Large intestine (tissue), 3 donors: ENCODE data around the gene TMEM135. TPM values are rescaled to one million over a fixed set of nuclear protein-coding genes. Genes with fewer than 3 reads are reported as not detected.

Experiments
- DNase-seq, 2 donors: peaks; one replicate each; pipeline versions ENCODE4 v3.0.0 to v3.0.0-alpha.2; 2013
- H3K27ac ChIP-seq: one replicate; pipeline ENCODE4 v1.5.1; 2013; ENCODE audit warnings: low read length
- H3K27me3 ChIP-seq: 2 replicates; pipeline ENCODE4 v1.6.1; 2013; ENCODE audit warnings: low read length; ENCODE audit not compliant: control insufficient read depth, insufficient read depth
- H3K36me3 ChIP-seq: 2 replicates; pipeline ENCODE4 v1.6.1; 2013; ENCODE audit warnings: low read length; ENCODE audit not compliant: control insufficient read depth, insufficient read depth
- H3K4me1 ChIP-seq: one replicate; pipeline ENCODE4 v1.6.1; 2013; ENCODE audit warnings: low read length; ENCODE audit not compliant: control insufficient read depth, insufficient read depth
- H3K4me3 ChIP-seq: one replicate; pipeline ENCODE4 v1.5.1; 2013; ENCODE audit warnings: low read length
- H3K9me3 ChIP-seq: one replicate; pipeline ENCODE4 v1.6.1; 2013; ENCODE audit warnings: mild to moderate bottlenecking, low read depth, low read length, moderate library complexity; ENCODE audit not compliant: control insufficient read depth
- WGBS: methylation state at CpG from one replicate; pipeline ENCODE4 v1.1.5; 2013; ENCODE audit warnings: low lambda C conversion rate; ENCODE audit not compliant: insufficient coverage; 5-methylcytosine and 5-hydroxymethylcytosine counted together
- polyA plus RNA-seq: library from polyadenylated mRNA; unstranded; fragments of 120-200 nt; gene quantifications from one replicate; pipeline ENCODE4 v1.2.1, GENCODE V29; 2013

The TMEM135 gene
- polyA plus RNA-seq, 1 donor, result 19.9 TPM

DNA sequence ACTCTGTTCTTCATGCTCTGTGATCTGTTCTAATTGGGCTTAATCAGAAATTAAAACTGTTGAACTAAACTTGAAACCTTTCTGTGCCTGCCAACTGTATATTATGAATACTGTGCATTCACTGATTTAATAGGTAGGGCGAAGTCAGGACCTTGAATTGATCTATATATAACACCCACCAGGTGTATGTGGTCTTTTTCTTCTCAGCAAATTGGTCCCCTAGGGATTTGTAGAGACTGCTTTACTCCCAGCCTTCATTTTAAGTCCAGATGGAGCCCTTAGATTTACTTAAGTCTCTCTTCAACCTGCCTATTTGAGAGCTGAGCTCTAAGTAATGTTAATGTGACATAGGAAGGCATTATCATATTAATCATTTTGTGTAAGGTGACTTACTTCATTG is 257.5 kb downstream of the TMEM135 start:
- no peak overlapping the region for H3K27ac ChIP-seq
- no peaks in the 10 kb centered on the region for H3K4me1 ChIP-seq
- no peaks in the 10 kb centered on the region for H3K9me3 ChIP-seq
- no peaks in the 10 kb centered on the region for H3K36me3 ChIP-seq
- no peaks in the 10 kb centered on the region for H3K27me3 ChIP-seq
- no peak for DNase-seq
- no peak overlapping the region for H3K4me3 ChIP-seq
- WGBS, result 100% methylated on average over 1 of the region's 1 CpG

DNA sequence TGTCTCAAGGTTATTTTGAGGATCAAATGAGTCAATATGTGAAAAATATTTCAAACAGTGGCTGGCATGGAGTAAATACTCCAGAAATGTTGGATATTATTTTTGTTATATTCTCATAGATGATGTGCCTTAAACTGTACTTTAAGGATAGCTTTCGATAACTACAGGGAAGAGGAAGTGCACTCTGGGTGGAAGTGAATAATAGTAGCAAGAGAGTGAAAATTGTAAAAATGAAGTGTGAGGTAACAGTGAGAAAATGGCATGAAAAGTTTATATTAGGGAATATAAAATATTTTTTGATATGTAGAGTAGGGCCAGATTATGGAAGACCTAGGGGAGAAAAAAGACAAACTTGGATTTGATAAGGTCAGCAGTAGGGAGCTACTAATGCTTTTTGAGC is 258.9 kb downstream of the TMEM135 start:
- H3K27me3 ChIP-seq, result no peaks in the 10 kb centered on the region
- H3K4me3 ChIP-seq, result no peak overlapping the region
- DNase-seq, result no peak
- H3K27ac ChIP-seq, result no peak overlapping the region
- H3K36me3 ChIP-seq, result no peaks in the 10 kb centered on the region
- no peaks in the 10 kb centered on the region for H3K9me3 ChIP-seq
- no peaks in the 10 kb centered on the region for H3K4me1 ChIP-seq
- 100% methylated on average over 1 of the region's 1 CpG for WGBS

DNA sequence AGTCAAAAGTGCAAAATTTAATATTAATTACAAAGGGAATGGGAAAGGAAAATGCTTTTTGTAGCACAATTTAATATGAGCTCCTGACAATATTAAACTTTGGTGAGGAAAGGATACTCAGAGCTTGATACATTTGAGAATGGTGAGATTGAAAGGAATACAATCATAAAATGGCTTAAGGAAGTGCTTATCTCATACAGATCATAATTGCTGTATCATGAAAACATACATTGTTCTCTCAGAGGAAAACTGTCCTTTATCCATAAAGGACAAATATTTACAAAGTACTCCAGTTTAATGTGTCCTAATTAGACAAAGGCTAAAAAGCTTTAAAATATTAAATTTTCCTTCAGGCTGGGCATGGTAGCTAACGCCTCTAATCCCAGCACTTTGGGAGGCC is 260.4 kb downstream of the TMEM135 start:
- H3K27ac ChIP-seq, result no peak overlapping the region
- no peak overlapping the region for H3K4me3 ChIP-seq
- H3K4me1 ChIP-seq, result no peaks in the 10 kb centered on the region
- DNase-seq, result no peak
- no peaks in the 10 kb centered on the region for H3K36me3 ChIP-seq
- H3K9me3 ChIP-seq, result no peaks in the 10 kb centered on the region
- no CpG with 5 or more reads among the region's 1 CpG for WGBS
- H3K27me3 ChIP-seq, result no peaks in the 10 kb centered on the region

DNA sequence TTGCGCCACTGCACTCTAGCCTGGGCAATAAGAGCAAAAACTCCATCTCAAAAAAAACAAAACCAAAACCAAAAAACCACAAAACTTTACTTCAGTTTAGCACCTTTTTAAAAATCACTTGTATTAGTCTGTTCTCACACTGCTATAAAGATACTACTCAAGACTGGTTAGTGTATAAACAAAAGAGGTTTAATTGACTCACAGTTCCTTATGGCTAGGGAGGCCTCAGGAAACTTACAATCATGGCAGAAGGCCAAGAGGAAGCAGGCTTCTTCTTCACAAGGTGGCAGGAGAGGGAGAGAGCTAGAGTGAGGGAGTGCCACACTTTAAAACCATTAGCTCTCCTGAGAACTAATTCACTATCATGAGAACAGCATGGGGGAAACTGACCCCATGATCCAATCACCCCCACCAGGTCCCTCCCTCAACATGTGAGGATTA is 261.3 kb downstream of the TMEM135 start:
- 100% methylated on average over 1 of the region's 1 CpG for WGBS
- no peak for DNase-seq
- Histone ChIP-seq H3K36me3 (no peaks in the 10 kb centered on the region), H3K27me3 (no peaks in the 10 kb centered on the region), H3K4me1 (no peaks in the 10 kb centered on the region), H3K27ac (no peak overlapping the region), H3K4me3 (no peak overlapping the region), H3K9me3 (no peaks in the 10 kb centered on the region)

DNA sequence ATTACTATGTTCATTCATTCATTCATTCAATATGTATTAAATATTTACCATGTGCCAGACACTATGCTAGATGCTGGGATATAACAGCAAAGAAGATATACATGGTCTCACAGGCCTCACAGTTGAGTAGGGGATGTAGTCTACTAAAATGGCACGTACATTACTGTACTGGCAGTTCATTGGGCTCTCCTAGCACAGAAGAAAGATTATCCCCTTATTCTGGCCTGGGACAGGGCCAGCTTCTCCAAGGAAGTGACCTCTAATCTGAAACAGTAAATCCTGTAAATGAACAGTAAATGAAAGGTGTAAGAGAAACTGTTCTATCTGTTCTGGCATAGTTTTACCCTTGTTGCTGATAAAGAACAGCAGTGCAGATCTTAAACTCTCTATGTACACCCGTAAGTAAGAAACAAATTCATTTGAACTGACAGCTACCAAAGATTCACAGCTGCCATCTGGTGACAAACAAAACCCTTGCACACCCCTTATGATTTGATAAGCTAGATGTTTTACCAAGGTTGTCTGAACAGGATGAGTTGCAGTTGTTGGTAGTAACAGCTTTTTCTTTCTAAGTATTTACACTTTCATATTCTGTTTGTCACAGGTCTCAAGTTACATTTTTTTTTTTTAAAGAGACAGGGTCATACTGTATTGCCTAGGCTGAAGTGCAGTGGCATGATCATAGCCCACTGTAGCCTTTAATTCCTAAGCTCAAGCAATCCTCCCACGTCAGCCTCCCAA is 263.1 kb downstream of the TMEM135 start:
- H3K9me3 ChIP-seq, result no peaks in the 10 kb centered on the region
- DNase-seq, result peak in 1 of 2 donors; percentile 23
- H3K36me3 ChIP-seq, result no peaks in the 10 kb centered on the region
- no peaks in the 10 kb centered on the region for H3K4me1 ChIP-seq
- H3K27me3 ChIP-seq, result no peaks in the 10 kb centered on the region
- H3K27ac ChIP-seq, result no peak overlapping the region
- no peak overlapping the region for H3K4me3 ChIP-seq
- WGBS, result no CpG with 5 or more reads among the region's 3 CpGs

DNA sequence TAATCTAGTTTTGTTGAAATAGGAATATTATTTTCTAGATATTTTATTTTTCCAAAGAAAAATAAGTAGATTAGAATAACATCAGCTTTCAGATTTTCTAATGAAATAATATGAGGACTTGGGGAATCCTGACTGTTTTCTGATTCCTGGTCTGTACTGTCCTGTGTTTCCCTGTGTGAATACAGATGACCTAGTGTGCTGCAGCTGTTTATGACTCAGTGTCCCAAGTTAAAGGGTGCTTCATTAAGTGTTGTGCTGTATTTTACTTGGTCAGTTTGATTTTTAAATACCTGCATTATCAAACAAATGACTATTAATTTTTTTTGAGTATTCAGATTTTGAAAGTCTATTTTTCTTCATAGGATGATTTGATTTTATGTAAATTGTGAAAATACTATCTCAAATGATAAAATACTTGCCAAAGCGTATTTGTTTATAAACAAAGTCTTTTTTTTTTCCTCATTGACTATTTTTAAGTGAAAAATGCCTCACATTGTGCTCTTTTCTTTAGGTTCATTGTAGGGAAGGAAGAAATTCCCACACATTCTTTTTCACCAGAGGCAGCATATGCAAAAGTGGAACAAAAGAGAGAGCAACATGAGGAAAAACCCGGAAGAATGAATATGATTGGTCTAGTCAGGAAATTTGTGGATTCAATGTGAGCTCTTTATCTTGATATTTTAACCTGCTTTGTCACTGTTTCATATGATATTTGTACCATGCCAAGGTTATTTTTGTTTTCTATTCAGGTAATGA is 264.2 kb downstream of the TMEM135 start:
- no peaks in the 10 kb centered on the region for H3K36me3 ChIP-seq
- H3K4me3 ChIP-seq, result no peak overlapping the region
- DNase-seq, result no peak
- no peaks in the 10 kb centered on the region for H3K9me3 ChIP-seq
- no peak overlapping the region for H3K27ac ChIP-seq
- H3K27me3 ChIP-seq, result no peaks in the 10 kb centered on the region
- WGBS, result no CpG with 5 or more reads among the region's 2 CpGs
- H3K4me1 ChIP-seq, result no peaks in the 10 kb centered on the region

DNA sequence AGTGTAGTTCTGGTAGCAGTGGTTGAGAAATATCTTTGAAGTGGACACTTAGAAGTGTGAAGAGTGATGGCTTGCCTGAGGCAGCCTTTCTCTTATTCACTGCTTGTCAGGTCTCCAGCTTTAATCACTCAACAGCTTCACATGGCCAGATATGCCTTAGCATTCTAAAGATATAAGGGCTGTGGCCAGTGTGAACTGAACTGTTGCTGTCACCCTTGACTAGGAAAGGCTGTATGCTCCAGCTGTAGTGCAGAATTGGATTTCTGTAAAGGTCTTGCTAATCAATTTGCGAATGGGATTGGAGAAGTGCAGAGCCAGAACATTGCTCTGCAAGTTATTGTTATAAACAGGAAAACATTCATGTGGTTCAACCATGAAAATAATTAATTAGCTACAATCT is 266.7 kb downstream of the TMEM135 start:
- DNase-seq, result no peak
- H3K27ac ChIP-seq, result no peak overlapping the region

DNA sequence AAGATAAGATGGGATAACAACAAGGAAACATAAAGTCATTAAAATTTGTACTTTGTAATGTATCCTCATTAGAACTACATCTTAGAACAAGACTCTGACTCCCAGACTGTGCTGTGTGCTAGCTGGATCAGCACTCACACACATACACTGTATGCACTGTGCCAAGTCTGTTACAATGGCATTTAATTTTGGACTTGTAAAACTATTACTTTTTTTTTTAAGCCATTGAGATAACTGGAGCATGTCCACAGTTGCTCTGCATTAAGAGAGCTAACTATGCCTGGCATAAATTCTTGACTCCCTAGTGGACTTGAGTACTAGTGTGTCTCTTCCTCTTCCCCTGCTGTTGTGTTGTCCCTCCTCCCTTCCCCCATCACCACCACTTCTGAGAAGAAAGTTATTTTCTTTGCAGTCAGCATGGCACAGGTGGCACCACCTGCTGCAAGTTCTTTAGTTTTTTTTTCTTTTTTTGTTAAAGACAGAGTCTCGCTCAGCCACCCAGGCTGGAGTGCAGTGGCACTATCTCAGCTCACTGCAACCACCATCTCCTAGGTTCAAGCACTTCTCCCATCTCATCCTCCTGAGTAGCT is 268.6 kb downstream of the TMEM135 start:
- Histone ChIP-seq H3K4me1 (no peaks in the 10 kb centered on the region), H3K36me3 (no peaks in the 10 kb centered on the region), H3K4me3 (no peak overlapping the region), H3K9me3 (no peaks in the 10 kb centered on the region), H3K27me3 (no peaks in the 10 kb centered on the region), H3K27ac (no peak overlapping the region)
- DNase-seq, result no peak
- WGBS, result no CpG with 5 or more reads among the region's 1 CpG

More for the DNA sequence above, 266.7 kb downstream of the TMEM135 start:
- H3K36me3 ChIP-seq, result no peaks in the 10 kb centered on the region
- no CpG with 5 or more reads among the region's 1 CpG for WGBS
- no peaks in the 10 kb centered on the region for H3K27me3 ChIP-seq
- H3K4me1 ChIP-seq, result no peaks in the 10 kb centered on the region
- no peak overlapping the region for H3K4me3 ChIP-seq
- H3K9me3 ChIP-seq, result no peaks in the 10 kb centered on the region

DNA sequence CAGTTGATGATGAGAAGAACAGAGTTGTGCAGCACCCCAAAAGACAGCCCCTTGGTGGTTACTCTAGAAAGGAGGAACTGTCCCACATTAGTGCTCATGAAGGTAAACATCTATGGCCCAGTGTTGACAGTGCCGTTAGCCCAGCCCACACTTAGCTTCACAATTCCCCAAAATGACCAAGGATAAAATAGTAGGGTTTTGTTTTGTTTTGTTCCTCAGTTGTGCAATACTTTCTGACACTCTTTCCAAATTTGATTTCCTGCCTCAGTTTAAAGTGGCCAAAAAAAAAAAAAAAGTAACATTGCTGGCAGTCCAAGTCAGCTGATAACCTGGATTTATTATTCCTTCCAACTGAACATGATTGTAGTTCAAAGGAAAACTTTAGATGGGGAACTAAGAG is 269.4 kb downstream of the TMEM135 start:
- Histone ChIP-seq H3K4me1 (no peaks in the 10 kb centered on the region), H3K27me3 (no peaks in the 10 kb centered on the region), H3K36me3 (no peaks in the 10 kb centered on the region), H3K27ac (no peak overlapping the region), H3K4me3 (no peak overlapping the region), H3K9me3 (no peaks in the 10 kb centered on the region)
- no peak for DNase-seq
- no CpG with 5 or more reads among the region's 1 CpG for WGBS

DNA sequence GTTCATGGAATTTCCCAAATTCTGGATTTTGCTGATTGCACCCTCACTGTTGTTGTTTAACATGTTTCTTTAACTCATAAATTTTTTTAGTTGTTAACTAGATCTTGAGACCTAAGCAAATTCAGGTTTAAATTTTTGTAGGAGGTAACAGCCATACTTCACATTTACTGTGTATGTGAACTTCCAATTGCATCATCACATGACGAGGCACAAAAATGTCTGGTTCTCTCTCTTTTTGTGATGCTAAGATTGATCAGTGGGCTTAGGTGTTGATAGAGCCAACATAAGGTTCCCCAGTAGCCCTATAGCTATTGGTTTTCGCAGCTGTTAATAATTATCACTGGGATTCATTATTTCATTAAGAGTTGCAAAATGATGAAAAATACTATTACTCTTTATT is 277.5 kb downstream of the TMEM135 start:
- H3K27me3 ChIP-seq, result no peaks in the 10 kb centered on the region
- H3K4me1 ChIP-seq, result no peaks in the 10 kb centered on the region
- H3K36me3 ChIP-seq, result peaks cover 3% of the 10 kb centered on the region
- no peaks in the 10 kb centered on the region for H3K9me3 ChIP-seq
- DNase-seq, result no peak
- H3K27ac ChIP-seq, result no peak overlapping the region
- H3K4me3 ChIP-seq, result no peak overlapping the region
- 83% methylated on average over 1 of the region's 2 CpGs for WGBS
